Dermis microvascular lymphatic vessel endothelial cell (primary cell): ENCODE measurements around the gene ECEL1. TPM values are rescaled to one million over a fixed set of nuclear protein-coding genes. Genes with fewer than 3 reads are reported as not detected.

Experiments used
- DNase-seq, 2 donors: peaks; one replicate each; pipeline versions ENCODE4 v3.0.0 to v3.0.0-alpha.2; 2010; ENCODE audit warnings: low read depth in 2 of 2
- total RNA-seq: library from RNA; depleted of rRNA; stranded (reverse); fragments of >200 nt; gene quantifications from 2 replicates; pipeline ENCODE4 v1.2.1, GENCODE V29; 2014

Gene ECEL1
- total RNA-seq, 1 donor from 2014 or later, result not detected

DNA sequence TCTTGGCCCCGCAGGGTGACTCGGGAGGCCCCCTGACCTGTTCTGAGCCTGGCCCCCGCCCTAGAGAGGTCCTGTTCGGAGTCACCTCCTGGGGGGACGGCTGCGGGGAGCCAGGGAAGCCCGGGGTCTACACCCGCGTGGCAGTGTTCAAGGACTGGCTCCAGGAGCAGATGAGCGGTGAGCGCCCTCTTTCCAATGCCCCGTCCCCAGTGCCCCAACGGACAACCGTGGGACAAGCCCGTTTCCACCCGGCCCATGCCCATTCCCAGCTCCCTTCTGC is 35.7 kb upstream of the ECEL1 start:
- no peak for DNase-seq

DNA sequence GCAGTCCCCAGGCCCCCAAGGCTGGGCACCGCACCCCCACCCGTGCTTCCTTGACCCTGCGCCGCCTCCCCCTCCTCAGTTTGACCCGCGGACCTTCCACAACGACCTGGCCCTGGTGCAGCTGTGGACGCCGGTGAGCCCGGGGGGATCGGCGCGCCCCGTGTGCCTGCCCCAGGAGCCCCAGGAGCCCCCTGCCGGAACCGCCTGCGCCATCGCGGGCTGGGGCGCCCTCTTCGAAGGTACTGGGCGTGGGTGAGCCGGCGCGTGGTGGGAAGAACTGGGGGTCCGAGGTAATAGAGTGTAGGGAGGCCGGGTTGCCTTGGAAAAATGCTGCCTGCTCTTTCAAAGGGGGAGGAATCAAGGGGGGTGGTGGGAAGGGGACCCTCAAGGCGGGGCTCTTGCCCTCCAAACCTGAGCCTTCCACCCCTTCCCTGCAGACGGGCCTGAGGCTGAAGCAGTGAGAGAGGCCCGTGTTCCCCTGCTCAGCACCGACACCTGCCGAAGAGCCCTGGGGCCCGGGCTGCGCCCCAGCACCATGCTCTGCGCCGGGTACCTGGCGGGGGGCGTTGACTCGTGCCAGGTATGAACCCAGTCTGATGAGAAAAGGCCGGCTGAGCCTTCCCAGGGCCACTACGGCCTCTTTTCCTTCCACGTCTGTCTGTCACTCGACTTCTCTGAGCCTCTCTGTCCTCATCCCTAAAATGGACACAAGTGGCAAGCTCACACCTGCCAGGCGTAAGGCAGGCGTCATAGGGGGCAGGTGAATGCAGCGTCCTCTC is 35.2 kb upstream of the ECEL1 start:
- no peak for DNase-seq

GRCh38 chr2:232521959-232522622 is 34.5 kb upstream of the ECEL1 start:
- DNase-seq, result peak in 1 of 2 donors; percentile 29

DNA sequence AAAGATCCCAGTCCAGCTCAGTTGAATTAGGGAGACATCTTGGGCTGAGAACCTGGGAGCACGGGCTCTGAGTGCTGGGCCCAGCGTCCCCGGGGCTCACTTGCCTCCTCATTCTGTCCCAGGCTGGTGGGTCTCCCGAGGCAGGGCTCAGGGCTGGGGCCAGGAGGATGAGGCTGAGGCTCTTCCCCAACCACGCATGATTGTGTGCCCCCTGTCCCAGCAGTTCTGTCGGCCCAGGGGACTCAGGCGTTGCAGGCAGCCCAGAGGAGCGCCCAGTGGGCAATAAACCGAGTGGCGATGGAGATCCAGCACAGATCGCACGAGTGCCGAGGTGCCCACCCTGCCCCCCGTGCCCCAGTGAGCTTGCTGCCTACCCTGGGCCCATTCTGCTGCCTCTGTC is 33.5 kb upstream of the ECEL1 start:
- no peak for DNase-seq

DNA sequence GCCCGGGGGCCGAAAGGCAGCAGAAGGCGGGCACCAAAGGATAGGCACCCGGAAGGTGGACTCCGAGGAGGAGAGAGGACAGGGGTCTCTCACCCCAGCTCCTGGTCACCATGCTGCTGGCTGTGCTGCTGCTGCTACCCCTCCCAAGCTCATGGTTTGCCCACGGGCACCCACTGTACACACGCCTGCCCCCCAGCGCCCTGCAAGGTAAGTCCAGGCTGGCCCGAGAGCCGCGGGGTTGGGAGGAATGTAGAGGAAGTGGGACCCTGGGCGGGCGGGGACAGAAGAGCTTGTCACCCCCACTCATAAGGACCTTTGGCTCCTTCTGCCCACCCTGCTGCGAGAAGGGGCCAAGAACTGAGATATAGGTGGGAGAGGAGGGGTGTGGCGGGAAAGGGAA is 32.9 kb upstream of the ECEL1 start:
- DNase-seq, result no peak

GRCh38 chr2:232519581-232520438 is 32.2 kb upstream of the ECEL1 start, which contains the start of gene PRSS56:
TSS of gene PRSS56 (plus strand) at chr2:232520388. CDS start at chr2:232520599, 211 bp downstream.
- DNase-seq, result no peak

DNA sequence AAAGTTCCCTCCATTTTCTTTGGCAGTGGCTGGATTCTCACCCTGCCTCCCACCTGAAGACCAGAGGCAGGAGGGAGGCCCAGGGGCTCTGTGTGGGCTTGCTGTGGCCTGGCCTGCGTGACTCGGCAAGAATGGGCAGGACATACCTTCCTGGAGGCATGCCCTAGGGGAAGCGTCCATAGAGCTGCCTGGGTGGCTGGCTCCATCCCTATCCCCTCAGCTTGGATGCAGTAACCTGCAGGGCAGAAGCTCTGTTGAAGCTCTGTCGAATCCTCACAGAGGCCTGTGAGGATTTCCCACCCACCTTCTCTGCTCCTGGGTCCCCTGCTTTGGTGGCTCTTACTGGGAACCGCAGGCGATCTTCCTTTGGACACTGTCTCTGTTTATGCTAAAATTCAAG is 31.2 kb upstream of the ECEL1 start:
- DNase-seq, result no peak

DNA sequence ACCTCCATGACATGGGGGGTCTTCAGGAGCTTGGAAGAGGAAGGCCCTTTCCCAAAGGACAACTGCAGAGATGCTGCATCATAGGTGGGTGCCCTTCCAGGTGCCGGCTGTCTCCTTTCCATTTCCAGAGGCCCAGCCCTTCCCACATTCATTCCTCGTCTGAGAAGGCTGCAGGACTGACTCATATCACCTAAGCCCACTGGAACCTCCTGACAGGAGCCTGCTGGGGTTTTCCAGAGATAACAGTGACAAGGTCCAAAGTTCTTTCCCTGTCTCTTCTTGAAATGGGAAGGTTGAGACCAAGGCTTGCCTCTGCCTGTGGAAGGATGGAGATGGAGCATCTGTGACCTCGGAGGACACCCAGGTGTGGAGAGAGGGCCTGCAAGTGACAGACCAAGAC is 28.9 kb upstream of the ECEL1 start:
- DNase-seq, result no peak

DNA sequence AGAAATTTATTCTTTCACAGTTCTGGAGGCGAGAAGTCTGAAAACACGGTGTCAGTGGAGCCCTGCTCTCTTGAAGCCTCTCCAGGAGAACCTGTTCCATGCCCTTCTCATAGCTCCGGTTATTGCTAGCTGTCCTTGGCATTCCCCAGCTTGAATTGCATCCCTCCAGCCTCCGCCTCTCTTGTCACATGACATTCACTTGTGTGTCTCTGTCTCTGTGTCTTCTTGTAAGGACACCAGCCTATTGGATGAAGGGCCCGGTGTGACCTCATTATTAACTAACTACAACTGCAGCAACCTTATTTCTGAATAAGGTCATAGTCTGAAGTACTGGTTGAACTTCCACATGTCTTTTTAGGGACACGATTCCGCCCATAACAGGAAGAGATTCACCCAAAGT is 28.0 kb upstream of the ECEL1 start:
- DNase-seq, result no peak

DNA sequence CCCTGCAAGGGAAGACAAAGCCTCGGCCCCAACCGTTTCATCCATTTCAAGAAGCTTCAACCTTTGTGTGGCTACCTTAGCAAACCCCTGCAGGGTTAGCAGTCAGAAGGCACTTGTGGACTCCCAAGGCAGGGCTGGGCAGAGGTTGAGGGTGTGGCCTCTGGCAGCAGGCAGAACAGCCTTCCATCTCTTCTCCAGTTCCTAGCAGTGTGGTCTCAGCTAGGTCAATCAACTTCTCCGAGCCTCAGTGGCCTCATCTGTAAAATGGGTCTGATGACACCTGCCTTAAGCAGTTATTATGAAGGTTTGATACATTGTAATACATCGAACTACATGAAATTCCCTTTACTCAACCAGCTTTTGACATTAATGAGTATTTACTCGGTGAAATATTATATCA is 25.7 kb upstream of the ECEL1 start:
- DNase-seq, result no peak

- DNase-seq, result no peak
Observed at GRCh38 chr2:232512602-232513001, 25.0 kb upstream of the ECEL1 start.

DNA sequence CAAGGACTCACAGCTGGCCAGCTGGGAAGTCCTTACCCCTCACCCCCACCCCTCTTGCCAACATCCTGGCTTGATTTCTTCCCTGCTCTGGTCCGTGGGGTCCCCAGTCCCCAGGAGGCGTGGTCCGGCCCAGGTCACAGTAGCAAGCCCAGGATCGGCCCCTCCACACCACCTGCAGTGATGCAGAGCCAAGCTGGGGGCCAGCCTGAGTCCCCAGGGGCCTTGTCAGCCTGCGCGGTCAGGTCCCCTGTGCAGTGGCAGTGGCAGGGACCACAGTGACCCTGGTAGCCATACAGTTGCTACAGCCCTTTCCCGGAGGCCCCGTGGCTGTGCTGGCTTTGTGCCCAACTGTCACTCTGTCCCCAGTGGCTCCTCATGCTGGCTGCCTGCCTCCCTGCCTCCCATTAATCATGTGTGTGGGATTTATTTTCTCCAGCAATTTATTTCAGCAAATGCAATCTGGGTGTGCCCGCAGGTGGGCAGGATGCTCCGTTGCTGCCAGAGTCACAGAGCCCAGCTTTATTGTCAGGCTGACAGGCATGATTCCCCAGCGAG is 23.8 kb upstream of the ECEL1 start:
- DNase-seq, result no peak

DNA sequence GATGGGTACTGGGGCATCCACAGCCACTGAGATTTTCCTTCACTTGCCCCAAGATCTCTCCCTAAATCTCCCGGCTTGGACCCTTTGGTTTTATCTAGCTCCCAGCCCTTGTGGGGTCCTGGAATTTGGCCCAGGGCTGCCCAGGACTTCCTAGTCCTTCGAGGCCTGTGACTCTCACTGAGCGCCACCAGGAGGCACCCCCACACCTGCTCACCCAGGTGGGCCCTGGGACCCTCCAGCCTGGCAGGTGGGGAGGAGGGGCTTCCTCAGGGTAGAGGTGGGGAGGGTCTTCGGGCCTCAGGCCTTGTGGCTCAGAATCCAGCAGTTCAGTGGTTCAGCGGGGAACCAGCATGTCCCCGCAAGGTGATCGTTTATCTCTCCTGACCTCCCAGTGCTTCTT is 20.6 kb upstream of the ECEL1 start:
- DNase-seq, result no peak

DNA sequence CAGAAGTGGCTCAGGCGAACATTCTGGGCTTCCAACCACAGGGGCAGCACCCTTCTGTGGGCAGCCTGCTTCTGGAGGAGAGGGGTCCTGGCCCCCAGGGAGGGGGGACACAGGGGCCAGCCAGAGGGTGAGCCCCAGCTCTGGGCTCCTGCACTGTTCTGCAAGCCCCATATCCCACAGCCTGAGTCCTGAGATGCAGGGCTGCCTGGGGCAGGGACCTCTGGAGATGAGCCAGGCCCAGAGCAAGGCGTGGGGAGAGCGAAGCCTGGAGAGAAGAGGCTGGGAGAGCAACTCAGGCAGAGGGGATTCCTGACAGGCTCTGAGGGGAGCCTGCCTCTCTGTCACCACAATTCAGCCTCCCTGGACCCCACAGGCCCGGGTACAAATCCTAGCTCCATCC is 19.1 kb upstream of the ECEL1 start:
- no peak for DNase-seq

- DNase-seq, result no peak
Observed at GRCh38 chr2:232505856-232506255, 18.2 kb upstream of the ECEL1 start.

GRCh38 chr2:232504438-232504837 is 16.8 kb upstream of the ECEL1 start:
- DNase-seq, result no peak

DNA sequence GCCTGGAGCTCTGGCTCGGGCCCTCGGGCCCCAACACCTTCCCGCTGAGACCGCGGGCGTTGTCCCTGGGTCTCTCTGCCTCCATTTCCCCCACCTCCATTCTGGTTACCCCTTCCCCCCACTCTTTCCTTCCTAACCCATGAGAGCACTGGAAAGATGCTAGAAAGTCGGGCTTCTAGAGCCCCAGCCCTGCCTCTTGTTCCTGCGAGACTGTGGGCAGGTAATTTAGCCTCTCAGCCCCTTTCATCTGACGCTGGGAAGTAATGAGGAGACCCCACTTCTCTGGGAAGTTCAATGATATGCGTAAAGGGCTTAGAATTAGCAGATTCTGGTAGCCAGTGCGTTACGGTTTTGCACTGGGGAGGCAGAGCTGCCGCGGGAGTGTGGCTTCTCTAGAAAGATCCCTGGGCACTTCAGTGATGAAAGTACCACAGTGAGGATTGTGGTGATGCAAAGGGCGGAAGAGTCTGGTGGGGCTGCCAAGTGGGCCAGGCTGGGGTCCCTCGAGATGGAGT is 16.2 kb upstream of the ECEL1 start:
- no peak for DNase-seq

GRCh38 chr2:232502911-232503808 is 15.5 kb upstream of the ECEL1 start:
- DNase-seq, result peak in 1 of 2 donors; percentile 4

DNA sequence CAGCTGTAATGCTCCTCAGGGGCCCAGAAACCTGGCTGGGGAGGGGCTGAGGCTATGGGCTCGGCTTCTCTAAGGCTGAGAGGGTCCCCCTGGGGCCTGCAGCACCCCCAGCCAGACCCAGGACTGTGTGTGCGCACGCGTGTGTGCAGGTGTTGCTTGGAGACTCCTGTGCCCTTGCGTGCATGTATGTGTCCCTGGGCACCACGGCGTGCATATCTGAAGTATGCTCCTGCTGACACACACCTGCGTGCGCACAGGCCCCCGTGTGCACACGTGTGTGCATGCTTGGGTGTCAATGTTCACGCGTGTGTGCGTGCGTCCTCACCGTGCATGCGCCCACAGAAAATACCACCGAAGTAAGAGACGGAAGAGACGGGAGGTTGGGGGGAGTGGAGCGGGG is 14.9 kb upstream of the ECEL1 start:
- no peak for DNase-seq

DNA sequence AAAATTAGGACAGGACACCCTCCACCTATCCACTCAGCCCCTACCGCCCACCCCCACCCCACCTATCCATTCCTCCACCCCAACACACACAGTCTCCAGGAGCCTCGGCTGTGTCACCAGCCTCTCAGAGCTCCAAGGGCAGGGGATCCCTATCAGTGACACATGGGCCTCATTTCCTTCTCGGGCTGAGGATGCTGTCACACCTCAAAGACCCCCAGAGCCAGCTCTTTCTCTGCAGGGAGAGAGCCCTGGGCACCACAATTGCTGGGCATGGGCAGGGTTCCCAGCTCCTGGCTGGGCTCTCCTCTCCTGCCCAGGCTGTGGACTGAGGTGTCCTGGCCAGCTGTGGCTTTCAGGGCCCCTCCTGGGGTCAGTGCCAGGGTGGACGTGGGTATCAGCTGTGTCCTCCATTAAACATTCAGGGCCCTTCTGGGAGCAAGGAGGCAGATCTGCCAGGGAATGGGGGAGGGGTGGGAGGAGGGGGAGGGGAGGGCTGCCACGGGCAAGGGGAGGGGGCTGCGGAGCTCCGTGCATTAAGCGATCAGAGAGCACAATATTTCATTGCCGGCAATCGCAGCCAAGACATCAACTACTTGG is 14.3 kb upstream of the ECEL1 start:
- no peak for DNase-seq
